K562 (cell line): ENCODE measurements around the gene OGDH. TPM values are rescaled to one million over a fixed set of nuclear protein-coding genes. Genes with fewer than 3 reads are reported as not detected.
"Not testable (repeated sequence)": the region's sequence is repeated elsewhere in the genome, so short reads cannot be mapped to it uniquely, and the experiment has no call there.

Source experiments
- ATAC-seq: fragments of 200-7000 bp; cut with Tn5 transposase; 3 replicates; pipeline ENCODE4 v1.9.1; 2020; ENCODE audit warnings: moderate library complexity
- BruUV-seq: library from RNA; stranded (reverse); fragments of 400-500 nt; replicated peaks from 2 replicates; lab custom pipeline; 2021; lab: Mats Ljungman, UMichigan
- CTCF ChIA-PET: fragments of 300-600 bp; formaldehyde crosslinking; extraction: SDS; loops from one replicate; lab custom pipeline; 2021; ENCODE audit warnings: low intra/inter-chr PET ratio; lab: Yijun Ruan, JAX
- POLR2A ChIA-PET: fragments of 300-600, 350-650 bp; sonication (Branson Sonifier 250); formaldehyde crosslinking; extraction: SDS; loops from one replicate; lab custom pipeline; 2021; ENCODE audit warnings: antibody characterized with exemption, inconsistent platforms; lab: Yijun Ruan, JAX
- DNase-seq, 4 experiments: peaks; one replicate each; pipeline versions ENCODE4 v3.0.0 to v3.0.0-alpha.2; 2011 to 2018; ENCODE audit warnings: low spot score in 3 of 4, mixed read lengths in 3 of 4; ENCODE audit errors: extremely low read depth in 1 of 4
- FAIRE-seq: peaks from 2 replicates; lab custom pipeline; 2011; peaks lifted over from hg19 to GRCh38; lab: Jason Lieb, UNC
- H2AFZ ChIP-seq: 2 replicates; pipeline ENCODE4 v1.6.0; 2011; ENCODE audit warnings: low read depth, low read length, control low read depth, inconsistent platforms
- H3K27ac ChIP-seq: fragments of 200-600 bp; 3 replicates; pipeline ENCODE4 v1.8.0; 2011; ENCODE audit warnings: low read depth, mild to moderate bottlenecking, control low read depth, inconsistent platforms, low read length, moderate library complexity, mixed read lengths; ENCODE audit errors: extremely low read depth
- H3K27me3 ChIP-seq, 2 experiments: fragments of 300-600 bp in 1 of 2; 2 replicates in 1 of 2; 3 replicates in 1 of 2; pipeline versions ENCODE4 v1.6.0 to v1.8.0; 2011; ENCODE audit warnings: inconsistent platforms in 2 of 2, low read length in 2 of 2, mild to moderate bottlenecking in 1 of 2, mixed read lengths in 1 of 2, moderate library complexity in 1 of 2; ENCODE audit not compliant: control insufficient read depth in 2 of 2, insufficient read depth in 2 of 2
- H3K36me3 ChIP-seq: fragments of 300-600 bp; 3 replicates; pipeline ENCODE4 v1.8.0; 2011; ENCODE audit warnings: mild to moderate bottlenecking, low read length, inconsistent platforms; ENCODE audit not compliant: control insufficient read depth, insufficient read depth
- H3K4me1 ChIP-seq, 2 experiments: fragments of 200-600 bp in 1 of 2; replicated peaks in 1 of 2; 2 replicates in 1 of 2; 3 replicates in 1 of 2; pipeline versions ENCODE4 v1.5.1 to v1.8.0; 2011; ENCODE audit warnings: inconsistent platforms in 2 of 2, low read length in 2 of 2, mild to moderate bottlenecking in 1 of 2, mixed read lengths in 1 of 2, moderate library complexity in 1 of 2; ENCODE audit not compliant: control insufficient read depth in 2 of 2, insufficient read depth in 2 of 2
- H3K4me2 ChIP-seq: 2 replicates; pipeline ENCODE4 v1.6.1; 2011; ENCODE audit warnings: low read length, control low read depth, inconsistent platforms, mixed read lengths; ENCODE audit not compliant: insufficient read depth
- H3K4me3 ChIP-seq: fragments of 200-600 bp; sonication (generic), shearing (Covaris generic); 2 replicates; pipeline ENCODE4 v1.5.1; 2016; ENCODE audit warnings: control low read depth, inconsistent platforms
- H3K79me2 ChIP-seq: fragments of 200-600 bp; 3 replicates; pipeline ENCODE4 v1.8.0; 2011; ENCODE audit warnings: low read length, inconsistent platforms; ENCODE audit not compliant: control insufficient read depth, insufficient read depth
- H3K9ac ChIP-seq, 2 experiments: 2 replicates each; pipeline versions ENCODE4 v1.6.0 to v1.6.1; 2011; ENCODE audit warnings: low read depth in 2 of 2, low read length in 2 of 2, control low read depth in 1 of 2, inconsistent platforms in 1 of 2, mild to moderate bottlenecking in 1 of 2, mixed read lengths in 1 of 2; ENCODE audit not compliant: insufficient read depth in 1 of 2
- H3K9me1 ChIP-seq: one replicate; pipeline ENCODE4 v1.6.0; 2011; ENCODE audit warnings: inconsistent platforms, mild to moderate bottlenecking, low read length, moderate library complexity; ENCODE audit not compliant: control insufficient read depth, insufficient read depth
- H3K9me3 ChIP-seq: replicated peaks from 2 replicates; pipeline ENCODE4 v1.5.1; 2011; ENCODE audit warnings: low read depth, low read length, inconsistent platforms; ENCODE audit not compliant: control insufficient read depth, insufficient read depth
- H4K20me1 ChIP-seq: replicated peaks from 2 replicates; pipeline ENCODE4 v1.6.1; 2011; ENCODE audit warnings: low read length, inconsistent platforms, mixed read lengths; ENCODE audit not compliant: control insufficient read depth, insufficient read depth
- EWSR1 ChIP-seq: fragments of 450-650 bp; IDR thresholded peaks from 2 replicates; pipeline ENCODE4 v1.6.1; 2018; ENCODE audit warnings: borderline replicate concordance, mild to moderate bottlenecking, low read depth, moderate library complexity; ENCODE audit not compliant: partially characterized antibody
- RAD51 ChIP-seq: fragments of 450-650 bp; IDR thresholded peaks from 2 replicates; pipeline ENCODE4 v1.7.1; 2016; ENCODE audit warnings: low read depth, mild to moderate bottlenecking, borderline replicate concordance
- RBM39 ChIP-seq: fragments of 200-400 bp; formaldehyde crosslinking; optimal IDR thresholded peaks from 2 replicates; pipeline ENCODE3; 2018; ENCODE audit warnings: low read depth, low read length
- ZBTB1 ChIP-seq: sonication (generic); formaldehyde crosslinking; IDR thresholded peaks from 2 replicates; pipeline ENCODE4 v1.8.1; 2023; ENCODE audit warnings: missing genetic modification reagents, low read depth, mild to moderate bottlenecking, borderline replicate concordance
- WGBS: fragments of 100-300 bp; shearing (Covaris generic); methylation state at CpG from one replicate; pipeline ENCODE4 v1.1.6; 2016; ENCODE audit warnings: low coverage, mixed read lengths; ENCODE audit not compliant: insufficient coverage; ENCODE audit errors: missing lambda C conversion rate; 5-methylcytosine and 5-hydroxymethylcytosine counted together
- in situ Hi-C: fragments of 300-500 bp; cut with MboI; formaldehyde crosslinking; loops from 4 replicates; pipeline ENCODE4 v1.15.0; 2018; ENCODE audit warnings: inconsistent platforms, mixed read lengths
- intact Hi-C: fragments of 100-400 bp; cut with micrococcal nuclease; formaldehyde crosslinking; loops from 2 replicates; pipeline ENCODE4 v1.14.2; 2022
- polyA plus RNA-seq, 8 experiments: library from polyadenylated mRNA; depleted of rRNA in 4 of 8; stranded (reverse) in 5 of 8; unstranded in 3 of 8; fragments of >200 nt; fragmentation: Nextera tagmentation in 2 of 8; fragmentation: Illumina TruSeq in 1 of 8; extraction: Ambion mirVana in 2 of 8; extraction: Trizol in 1 of 8; gene quantifications; 2 replicates each; pipeline versions ENCODE4 v1.2.1 to v1.2.3, GENCODE V29; 2011 to 2014; ENCODE audit warnings: inconsistent platforms in 1 of 8, missing spikeins in 1 of 8
- total RNA-seq, 7 experiments: library from RNA; depleted of rRNA in 6 of 7; stranded (reverse); fragments of >200 nt in 6 of 7; fragmentation: Illumina TruSeq in 2 of 7; extraction: Trizol in 2 of 7; gene quantifications; 2 replicates each; pipeline versions ENCODE4 v1.2.1 to v1.2.3, GENCODE V29; 2011 to 2021; ENCODE audit warnings: low replicate concordance in 1 of 7
- TF ChIP-seq, protein P1 (sequence below): fragments of 250-450 bp; sonication (Bioruptor Pico); IDR thresholded peaks from 2 replicates; pipeline ENCODE4 v1.8.0; 2021; ENCODE audit warnings: mild to moderate bottlenecking, moderate library complexity
- TF ChIP-seq, protein P2 (sequence below): sonication (generic); formaldehyde crosslinking; IDR thresholded peaks from 2 replicates; pipeline ENCODE4 v1.5.0; 2020; ENCODE audit warnings: missing genetic modification reagents
- TF ChIP-seq, protein P3 (sequence below): sonication (generic); formaldehyde crosslinking; IDR thresholded peaks from 2 replicates; pipeline ENCODE4 v1.9.0; 2022; ENCODE audit warnings: mild to moderate bottlenecking, missing genetic modification reagents

Gene OGDH
- total and polyA plus RNA-seq, 9 of the 15 experiments (the other 6 are each of a cell fraction or from before 2014, with no cell fraction given), result 3.1 to 80.3 (median 23.5) TPM

DNA sequence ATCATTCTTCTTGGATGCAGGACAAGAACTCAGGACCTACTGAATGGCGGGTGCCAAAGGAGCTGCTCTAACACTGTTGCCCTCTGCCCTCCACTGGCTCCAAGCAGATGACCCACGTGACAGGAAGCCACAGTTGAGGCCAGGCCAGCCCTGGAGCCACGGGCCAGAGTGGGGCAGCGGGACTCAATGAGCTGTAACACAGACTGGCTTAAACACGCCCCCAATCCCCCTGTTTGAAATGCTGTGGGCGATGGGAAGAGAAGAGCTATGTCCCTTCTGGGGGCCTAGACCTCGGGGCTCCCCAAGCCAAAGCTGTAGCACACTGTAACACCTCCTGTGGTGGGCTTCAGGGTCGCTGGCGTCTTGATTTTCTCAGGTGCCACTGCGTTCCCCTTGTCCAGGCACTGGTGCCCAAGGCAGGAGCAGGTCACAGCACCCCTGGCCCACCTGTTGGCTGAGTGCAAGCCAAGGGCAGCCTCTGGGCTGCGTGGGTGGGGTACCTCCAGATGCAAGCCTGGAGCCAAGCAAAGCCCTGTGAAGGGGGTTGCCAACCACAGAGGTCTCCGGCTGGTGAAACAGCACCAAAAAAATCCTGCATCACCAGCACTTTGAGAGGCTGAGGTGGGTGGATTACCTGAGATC lies 123.6 kb downstream of the OGDH start:
- peaks cover 0 to 15% of the 10 kb centered on the region in 2 experiments; a peak in 4 of 5 replicates for H3K4me1 ChIP-seq
- in situ Hi-C loops, result no loop called here
- H2AFZ ChIP-seq, result peak overlapping the region; percentile 66
- no peaks in the 10 kb centered on the region for H4K20me1 ChIP-seq
- TF ChIP-seq, protein P1, sequence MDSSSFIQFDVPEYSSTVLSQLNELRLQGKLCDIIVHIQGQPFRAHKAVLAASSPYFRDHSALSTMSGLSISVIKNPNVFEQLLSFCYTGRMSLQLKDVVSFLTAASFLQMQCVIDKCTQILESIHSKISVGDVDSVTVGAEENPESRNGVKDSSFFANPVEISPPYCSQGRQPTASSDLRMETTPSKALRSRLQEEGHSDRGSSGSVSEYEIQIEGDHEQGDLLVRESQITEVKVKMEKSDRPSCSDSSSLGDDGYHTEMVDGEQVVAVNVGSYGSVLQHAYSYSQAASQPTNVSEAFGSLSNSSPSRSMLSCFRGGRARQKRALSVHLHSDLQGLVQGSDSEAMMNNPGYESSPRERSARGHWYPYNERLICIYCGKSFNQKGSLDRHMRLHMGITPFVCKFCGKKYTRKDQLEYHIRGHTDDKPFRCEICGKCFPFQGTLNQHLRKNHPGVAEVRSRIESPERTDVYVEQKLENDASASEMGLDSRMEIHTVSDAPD (CRISPR knock-in tag), result no peak
- TF ChIP-seq, protein P2, sequence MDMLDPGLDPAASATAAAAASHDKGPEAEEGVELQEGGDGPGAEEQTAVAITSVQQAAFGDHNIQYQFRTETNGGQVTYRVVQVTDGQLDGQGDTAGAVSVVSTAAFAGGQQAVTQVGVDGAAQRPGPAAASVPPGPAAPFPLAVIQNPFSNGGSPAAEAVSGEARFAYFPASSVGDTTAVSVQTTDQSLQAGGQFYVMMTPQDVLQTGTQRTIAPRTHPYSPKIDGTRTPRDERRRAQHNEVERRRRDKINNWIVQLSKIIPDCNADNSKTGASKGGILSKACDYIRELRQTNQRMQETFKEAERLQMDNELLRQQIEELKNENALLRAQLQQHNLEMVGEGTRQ (CRISPR knock-in tag), result peak; percentile 55
- TF ChIP-seq RBM39 (no peak), ZBTB1 (no peak), RAD51 (peak; percentile 30; the same call in 1 of the 2 replicates), EWSR1 (no peak)
- TF ChIP-seq, protein P3, sequence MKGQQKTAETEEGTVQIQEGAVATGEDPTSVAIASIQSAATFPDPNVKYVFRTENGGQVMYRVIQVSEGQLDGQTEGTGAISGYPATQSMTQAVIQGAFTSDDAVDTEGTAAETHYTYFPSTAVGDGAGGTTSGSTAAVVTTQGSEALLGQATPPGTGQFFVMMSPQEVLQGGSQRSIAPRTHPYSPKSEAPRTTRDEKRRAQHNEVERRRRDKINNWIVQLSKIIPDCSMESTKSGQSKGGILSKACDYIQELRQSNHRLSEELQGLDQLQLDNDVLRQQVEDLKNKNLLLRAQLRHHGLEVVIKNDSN (CRISPR knock-in tag), result peak; percentile 56
- CTCF ChIA-PET, result no interaction called here
- H3K79me2 ChIP-seq, result no peaks in the 10 kb centered on the region
- FAIRE-seq (no peak), DNase-seq (no peak), ATAC-seq (peak; percentile 38; the same call in 2 of the 3 replicates)
- H3K9ac ChIP-seq, result peak overlapping the region in 1 of 2 experiments; percentile 74; a peak in 2 of 4 replicates
- H3K36me3 ChIP-seq, result no peaks in the 10 kb centered on the region
- no peak overlapping the region for H3K4me2 ChIP-seq
- H3K27ac ChIP-seq, result no peak overlapping the region
- no TSS peak for BruUV-seq
- intact Hi-C loops, result no loop called here
- H3K4me3 ChIP-seq, result no peak overlapping the region
- H3K27me3 ChIP-seq, result no peaks in the 10 kb centered on the region
- POLR2A ChIA-PET, result interaction anchor here (0.6 to 0.7 kb wide), 2 partner anchors 19 to 114 kb away, joined by 3 to 4 read pairs; no protein-coding TSS in a partner anchor
- no peaks in the 10 kb centered on the region for H3K9me3 ChIP-seq
- WGBS, result 50% methylated on average over 12 of the region's 12 CpGs
- no peaks in the 10 kb centered on the region for H3K9me1 ChIP-seq

DNA sequence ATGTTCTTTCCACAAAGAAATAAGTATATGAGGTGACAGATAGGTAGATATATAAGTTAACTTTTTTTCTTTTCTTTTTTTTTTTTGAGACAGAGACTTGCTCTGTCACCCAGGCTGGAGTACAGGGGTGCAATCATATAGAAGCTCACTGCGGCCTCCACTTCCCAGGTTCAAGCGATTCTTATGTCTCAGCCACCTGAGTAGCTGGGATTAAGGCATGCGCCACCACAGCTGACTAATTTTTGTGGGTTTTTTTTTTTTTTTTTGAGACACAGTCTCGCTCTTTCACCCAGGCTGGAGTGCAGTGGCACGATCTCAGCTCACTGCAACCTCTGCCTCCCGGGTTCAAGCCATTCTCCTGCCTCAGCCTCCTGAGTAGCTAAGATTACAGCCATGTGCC lies 126.5 kb downstream of the OGDH start:
- H3K4me1 ChIP-seq, CTCF ChIA-PET, intact Hi-C loops, H3K9me3 ChIP-seq, H3K9me1 ChIP-seq, DNase-seq, H3K4me3 ChIP-seq, BruUV-seq, FAIRE-seq, H3K79me2 ChIP-seq, H3K36me3 ChIP-seq, H2AFZ ChIP-seq, H4K20me1 ChIP-seq, H3K4me2 ChIP-seq, H3K27me3 ChIP-seq, H3K27ac ChIP-seq, ATAC-seq, in situ Hi-C loops, H3K9ac ChIP-seq: not testable (repeated sequence)
- POLR2A ChIA-PET, result interaction anchor here (0.9 kb wide), 1 partner anchor 9 kb away, joined by 3 read pairs; no protein-coding TSS in a partner anchor
- 75% methylated on average over 6 of the region's 6 CpGs for WGBS
